Measurements from ENCODE around the gene SARS2. TPM values are rescaled to one million over a fixed set of nuclear protein-coding genes. Genes with fewer than 3 reads are reported as not detected.

SARS2 gene, protein sequence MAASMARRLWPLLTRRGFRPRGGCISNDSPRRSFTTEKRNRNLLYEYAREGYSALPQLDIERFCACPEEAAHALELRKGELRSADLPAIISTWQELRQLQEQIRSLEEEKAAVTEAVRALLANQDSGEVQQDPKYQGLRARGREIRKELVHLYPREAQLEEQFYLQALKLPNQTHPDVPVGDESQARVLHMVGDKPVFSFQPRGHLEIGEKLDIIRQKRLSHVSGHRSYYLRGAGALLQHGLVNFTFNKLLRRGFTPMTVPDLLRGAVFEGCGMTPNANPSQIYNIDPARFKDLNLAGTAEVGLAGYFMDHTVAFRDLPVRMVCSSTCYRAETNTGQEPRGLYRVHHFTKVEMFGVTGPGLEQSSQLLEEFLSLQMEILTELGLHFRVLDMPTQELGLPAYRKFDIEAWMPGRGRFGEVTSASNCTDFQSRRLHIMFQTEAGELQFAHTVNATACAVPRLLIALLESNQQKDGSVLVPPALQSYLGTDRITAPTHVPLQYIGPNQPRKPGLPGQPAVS
- 100 to 1,000 TPM in 1 of 4 donors, 10 to 100 TPM in 3; 18.2 to 134 (median 38.4) TPM for total RNA-seq

DNA sequence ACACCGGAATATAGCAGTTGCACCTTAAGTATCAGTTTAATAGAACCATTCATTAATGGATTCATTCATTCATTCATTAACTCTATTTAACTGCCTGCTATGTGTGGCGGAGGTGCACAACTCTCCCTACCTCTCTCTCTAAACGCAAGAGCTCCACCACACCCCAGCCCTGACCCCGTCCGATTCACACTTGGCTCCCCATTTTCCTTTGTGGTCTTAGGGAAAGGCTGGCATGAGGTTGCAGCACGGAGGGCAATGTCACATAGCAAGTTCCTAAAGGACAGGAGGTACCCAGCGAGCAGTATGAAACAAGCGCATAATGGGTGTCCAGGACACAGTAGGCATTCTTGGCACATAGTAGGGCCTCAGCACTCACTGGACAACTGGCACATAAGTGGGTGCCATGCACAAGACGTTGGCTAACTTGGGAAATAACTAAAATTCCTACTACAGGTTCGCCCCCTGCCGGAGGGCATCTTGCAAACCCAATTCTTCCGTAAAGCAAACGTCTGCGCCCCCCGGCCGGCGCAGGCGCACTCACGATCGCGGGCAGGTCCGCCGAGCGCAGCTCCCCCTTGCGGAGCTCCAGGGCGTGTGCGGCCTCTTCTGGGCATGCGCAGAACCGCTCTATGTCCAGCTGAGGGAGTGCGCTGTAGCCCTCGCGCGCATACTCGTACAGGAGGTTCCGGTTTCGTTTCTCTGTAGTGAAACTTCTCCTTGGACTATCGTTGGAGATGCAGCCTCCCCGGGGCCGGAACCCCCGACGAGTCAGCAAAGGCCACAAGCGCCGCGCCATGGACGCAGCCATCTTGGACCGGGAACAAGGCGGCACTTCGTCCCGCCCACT, at the start of gene SARS2:
TSS of gene SARS2 (minus strand) at position 835 of the 847 bp plus-strand sequence. CDS start at position 808, 27 bp downstream.
- Histone ChIP-seq H3K27ac (peak within 1 kb of the TSS; percentile 79 to 92 (median 84)), H3K27me3 (no peaks in the 10 kb centered on the region), H3K9me3 (peaks cover 0 to under 1% (median 0%) of the 10 kb centered on the region in 4 donors), H3K4me3 (peak within 1 kb of the TSS; percentile 52 to 73 (median 70)), H3K36me3 (peaks cover 0 to 22% (median 0%) of the 10 kb centered on the region in 3 donors), H3K4me1 (peaks cover 0 to 15% (median 7%) of the 10 kb centered on the region in 4 donors)
- no peak for TF ChIP-seq POLR2A (IDR thresholded peaks at IDR 0.05)
- TF ChIP-seq, protein P1, sequence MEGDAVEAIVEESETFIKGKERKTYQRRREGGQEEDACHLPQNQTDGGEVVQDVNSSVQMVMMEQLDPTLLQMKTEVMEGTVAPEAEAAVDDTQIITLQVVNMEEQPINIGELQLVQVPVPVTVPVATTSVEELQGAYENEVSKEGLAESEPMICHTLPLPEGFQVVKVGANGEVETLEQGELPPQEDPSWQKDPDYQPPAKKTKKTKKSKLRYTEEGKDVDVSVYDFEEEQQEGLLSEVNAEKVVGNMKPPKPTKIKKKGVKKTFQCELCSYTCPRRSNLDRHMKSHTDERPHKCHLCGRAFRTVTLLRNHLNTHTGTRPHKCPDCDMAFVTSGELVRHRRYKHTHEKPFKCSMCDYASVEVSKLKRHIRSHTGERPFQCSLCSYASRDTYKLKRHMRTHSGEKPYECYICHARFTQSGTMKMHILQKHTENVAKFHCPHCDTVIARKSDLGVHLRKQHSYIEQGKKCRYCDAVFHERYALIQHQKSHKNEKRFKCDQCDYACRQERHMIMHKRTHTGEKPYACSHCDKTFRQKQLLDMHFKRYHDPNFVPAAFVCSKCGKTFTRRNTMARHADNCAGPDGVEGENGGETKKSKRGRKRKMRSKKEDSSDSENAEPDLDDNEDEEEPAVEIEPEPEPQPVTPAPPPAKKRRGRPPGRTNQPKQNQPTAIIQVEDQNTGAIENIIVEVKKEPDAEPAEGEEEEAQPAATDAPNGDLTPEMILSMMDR (IDR thresholded peaks at IDR 0.05): peak; percentile 97 to 100 (median 99)
- peak; percentile 92 to 96 (median 96) for DNase-seq

DNA sequence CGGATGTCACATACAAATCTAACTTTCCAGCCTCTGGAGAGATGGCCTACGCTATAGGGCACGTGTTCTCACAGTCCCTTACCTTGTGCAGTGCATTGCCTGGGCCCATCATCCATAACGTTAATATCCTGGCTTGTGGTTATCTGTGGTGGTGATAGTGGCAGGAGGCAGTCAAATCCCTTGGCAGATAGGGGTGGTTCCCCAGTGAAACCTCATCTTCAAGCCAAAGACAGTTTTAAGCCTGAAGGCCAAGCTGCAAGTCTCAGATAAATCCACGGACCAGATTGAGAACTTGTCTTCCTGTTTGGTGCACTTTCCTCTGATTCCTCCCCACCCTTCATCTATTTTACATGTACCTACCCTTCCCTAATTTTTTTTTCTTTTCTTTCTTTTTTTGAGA, 49.2 kb upstream of the SARS2 start:
- no peak for TF ChIP-seq POLR2A (IDR thresholded peaks at IDR 0.05)
- TF ChIP-seq, protein P1 (IDR thresholded peaks at IDR 0.05): no peak
- peaks cover 0 to 10% of the 10 kb centered on the region in 2 donors for H3K27me3 ChIP-seq
- no peak overlapping the region for H3K27ac ChIP-seq
- H3K9me3 ChIP-seq: peaks cover 0 to 6% (median 0%) of the 10 kb centered on the region in 4 donors
- H3K4me1 ChIP-seq: peaks cover 0 to 9% (median 0%) of the 10 kb centered on the region in 4 donors
- H3K36me3 ChIP-seq: no peaks in the 10 kb centered on the region
- DNase-seq: no peak
- H3K4me3 ChIP-seq: no peak overlapping the region

DNA sequence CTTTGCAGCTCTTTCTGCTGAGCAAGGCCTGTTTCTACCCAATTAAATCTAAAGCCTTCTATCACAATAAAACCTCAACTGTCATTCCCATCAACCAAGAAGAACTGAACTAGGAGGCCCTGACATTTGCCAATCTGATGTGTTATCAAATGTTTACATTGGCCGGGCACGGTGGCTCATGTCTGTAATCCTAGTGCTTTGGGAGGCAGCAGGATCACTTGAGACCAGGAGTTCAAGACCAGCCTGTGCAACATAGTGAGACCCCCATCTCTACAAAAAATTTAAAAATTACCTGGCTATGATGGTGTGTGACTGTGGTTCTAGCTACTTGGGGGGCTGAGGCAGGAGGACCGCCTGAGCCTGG, 47.7 kb upstream of the SARS2 start:
- Histone ChIP-seq H3K27ac (no peak overlapping the region), H3K4me1 (peaks cover 0 to 9% (median 0%) of the 10 kb centered on the region in 4 donors), H3K27me3 (peaks cover 0 to 10% of the 10 kb centered on the region in 2 donors), H3K36me3 (no peaks in the 10 kb centered on the region), H3K9me3 (peaks cover 0 to 6% (median 0%) of the 10 kb centered on the region in 4 donors), H3K4me3 (no peak overlapping the region)
- no peak for TF ChIP-seq POLR2A (IDR thresholded peaks at IDR 0.05)
- TF ChIP-seq, protein P1 (IDR thresholded peaks at IDR 0.05): no peak
- DNase-seq: no peak

DNA sequence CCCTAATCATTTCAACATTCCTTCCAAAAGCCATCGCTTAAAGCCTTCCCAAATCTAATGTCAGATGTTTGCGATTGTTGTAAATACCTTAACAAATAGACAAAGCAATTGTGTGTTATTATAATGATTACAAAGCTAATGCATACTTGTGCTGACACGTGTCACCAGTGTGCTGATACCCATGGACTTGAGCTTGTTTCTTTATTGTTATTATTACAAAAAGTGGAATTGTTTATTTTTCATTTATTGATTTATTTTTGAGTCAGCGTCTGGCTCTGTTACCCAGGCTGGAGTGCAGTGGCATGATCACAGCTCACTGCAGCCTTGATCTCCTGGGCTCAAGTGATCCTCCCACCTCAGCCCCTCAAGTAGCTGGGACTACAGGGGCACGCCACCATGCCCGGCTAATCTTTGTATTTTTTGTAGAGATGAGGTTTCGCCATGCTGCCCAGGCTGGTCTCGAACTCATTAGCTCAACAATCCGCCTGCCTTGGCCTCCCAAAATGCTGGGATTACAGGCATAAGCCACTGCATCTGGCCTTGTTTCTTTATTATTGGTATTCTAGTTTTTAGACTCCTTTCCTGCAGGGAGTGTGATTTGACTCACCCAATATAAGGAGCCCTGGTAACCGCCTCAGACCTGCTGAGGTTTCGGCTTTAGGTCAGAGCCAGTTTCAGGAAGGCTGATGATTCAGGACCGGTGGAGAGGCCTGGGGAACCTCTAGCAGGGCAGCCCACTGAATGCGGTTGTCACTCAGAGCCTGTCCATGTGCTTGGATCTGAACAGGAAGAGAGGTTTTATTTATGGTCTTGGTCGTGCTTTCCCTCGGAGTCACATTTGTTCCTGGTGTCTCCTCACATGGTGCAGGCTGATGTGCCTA, 47.1 kb upstream of the SARS2 start:
- no peak for TF ChIP-seq POLR2A (IDR thresholded peaks at IDR 0.05)
- TF ChIP-seq, protein P1 (IDR thresholded peaks at IDR 0.05): no peak
- H3K27ac ChIP-seq: no peak overlapping the region
- H3K4me1 ChIP-seq: peaks cover 0 to 9% (median 0%) of the 10 kb centered on the region in 4 donors
- no peak overlapping the region for H3K4me3 ChIP-seq
- H3K9me3 ChIP-seq: peaks cover 0 to 6% (median 0%) of the 10 kb centered on the region in 4 donors
- H3K36me3 ChIP-seq: no peaks in the 10 kb centered on the region
- DNase-seq: no peak
- H3K27me3 ChIP-seq: peaks cover 0 to 10% of the 10 kb centered on the region in 2 donors

All from Peyer's patch (tissue), 4 donors.